HL-60 (cell line): Measurements from ENCODE around the gene RCOR3.

Experiments
- DNase-seq, 2 experiments: peaks; one replicate each; pipeline ENCODE4 v3.0.0-alpha.2; 2010 to 2020; ENCODE audit warnings: low read depth in 1 of 2, low spot score in 1 of 2
- H3K27ac ChIP-seq: fragments of 250-450 bp; sonication (Bioruptor Pico); replicated peaks from 2 replicates; pipeline ENCODE4 v1.5.1; 2020; ENCODE audit warnings: mild to moderate bottlenecking, moderate library complexity
- H3K27me3 ChIP-seq: fragments of 250-450 bp; sonication (Bioruptor Pico); 2 replicates; pipeline ENCODE4 v1.5.1; 2021; ENCODE audit warnings: mild to moderate bottlenecking, moderate library complexity; ENCODE audit not compliant: insufficient read depth, poor library complexity, severe bottlenecking
- H3K4me3 ChIP-seq: replicated peaks from 2 replicates; pipeline ENCODE4 v1.5.1; 2011; ENCODE audit warnings: mild to moderate bottlenecking, control low read depth, low read length; ENCODE audit not compliant: insufficient read depth
- GABPA ChIP-seq: IDR thresholded peaks from 2 replicates; pipeline ENCODE4 v1.6.1; 2012; ENCODE audit warnings: low read depth
- POLR2AphosphoS5 ChIP-seq: IDR thresholded peaks from 2 replicates; pipeline ENCODE4 v1.6.1; 2012; ENCODE audit warnings: low read depth
- SPI1 ChIP-seq: IDR thresholded peaks from 2 replicates; pipeline ENCODE4 v1.6.1; 2012; ENCODE audit warnings: low read depth, mild to moderate bottlenecking, borderline replicate concordance
- TF ChIP-seq, protein P1 (sequence below): IDR thresholded peaks from one replicate; pipeline ENCODE4 v1.5.1; 2011; ENCODE audit warnings: low read length, control low read depth, inconsistent platforms; ENCODE audit not compliant: insufficient read depth
- TF ChIP-seq, protein P2 (sequence below): IDR thresholded peaks from 2 replicates; pipeline ENCODE4 v1.6.1; 2012; ENCODE audit warnings: low read depth; ENCODE audit not compliant: insufficient replicate concordance

RCOR3 gene

DNA sequence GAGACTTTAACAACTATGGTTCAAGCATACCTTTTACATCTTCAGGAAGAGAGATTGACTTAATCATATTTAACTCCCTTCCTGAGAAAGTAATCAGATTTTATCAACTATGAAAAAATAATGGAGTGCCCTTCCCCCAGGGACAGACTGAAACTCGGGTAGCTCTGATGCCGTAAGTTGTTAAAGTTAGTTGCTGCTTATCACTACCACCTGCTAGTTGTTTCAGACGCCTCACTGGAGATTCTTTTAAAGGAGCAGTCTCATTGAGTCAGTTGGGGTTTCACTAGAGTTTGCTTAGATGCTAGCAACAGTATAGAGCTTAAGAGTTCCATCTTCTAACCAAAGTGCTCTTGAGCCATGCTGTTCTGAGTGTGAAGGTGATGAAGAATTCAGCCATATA is 50.5 kb downstream of the RCOR3 start:
- no peaks in the 10 kb centered on the region for H3K27me3 ChIP-seq
- TF ChIP-seq, protein P1, sequence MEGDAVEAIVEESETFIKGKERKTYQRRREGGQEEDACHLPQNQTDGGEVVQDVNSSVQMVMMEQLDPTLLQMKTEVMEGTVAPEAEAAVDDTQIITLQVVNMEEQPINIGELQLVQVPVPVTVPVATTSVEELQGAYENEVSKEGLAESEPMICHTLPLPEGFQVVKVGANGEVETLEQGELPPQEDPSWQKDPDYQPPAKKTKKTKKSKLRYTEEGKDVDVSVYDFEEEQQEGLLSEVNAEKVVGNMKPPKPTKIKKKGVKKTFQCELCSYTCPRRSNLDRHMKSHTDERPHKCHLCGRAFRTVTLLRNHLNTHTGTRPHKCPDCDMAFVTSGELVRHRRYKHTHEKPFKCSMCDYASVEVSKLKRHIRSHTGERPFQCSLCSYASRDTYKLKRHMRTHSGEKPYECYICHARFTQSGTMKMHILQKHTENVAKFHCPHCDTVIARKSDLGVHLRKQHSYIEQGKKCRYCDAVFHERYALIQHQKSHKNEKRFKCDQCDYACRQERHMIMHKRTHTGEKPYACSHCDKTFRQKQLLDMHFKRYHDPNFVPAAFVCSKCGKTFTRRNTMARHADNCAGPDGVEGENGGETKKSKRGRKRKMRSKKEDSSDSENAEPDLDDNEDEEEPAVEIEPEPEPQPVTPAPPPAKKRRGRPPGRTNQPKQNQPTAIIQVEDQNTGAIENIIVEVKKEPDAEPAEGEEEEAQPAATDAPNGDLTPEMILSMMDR = no peak
- TF ChIP-seq, protein P2, sequence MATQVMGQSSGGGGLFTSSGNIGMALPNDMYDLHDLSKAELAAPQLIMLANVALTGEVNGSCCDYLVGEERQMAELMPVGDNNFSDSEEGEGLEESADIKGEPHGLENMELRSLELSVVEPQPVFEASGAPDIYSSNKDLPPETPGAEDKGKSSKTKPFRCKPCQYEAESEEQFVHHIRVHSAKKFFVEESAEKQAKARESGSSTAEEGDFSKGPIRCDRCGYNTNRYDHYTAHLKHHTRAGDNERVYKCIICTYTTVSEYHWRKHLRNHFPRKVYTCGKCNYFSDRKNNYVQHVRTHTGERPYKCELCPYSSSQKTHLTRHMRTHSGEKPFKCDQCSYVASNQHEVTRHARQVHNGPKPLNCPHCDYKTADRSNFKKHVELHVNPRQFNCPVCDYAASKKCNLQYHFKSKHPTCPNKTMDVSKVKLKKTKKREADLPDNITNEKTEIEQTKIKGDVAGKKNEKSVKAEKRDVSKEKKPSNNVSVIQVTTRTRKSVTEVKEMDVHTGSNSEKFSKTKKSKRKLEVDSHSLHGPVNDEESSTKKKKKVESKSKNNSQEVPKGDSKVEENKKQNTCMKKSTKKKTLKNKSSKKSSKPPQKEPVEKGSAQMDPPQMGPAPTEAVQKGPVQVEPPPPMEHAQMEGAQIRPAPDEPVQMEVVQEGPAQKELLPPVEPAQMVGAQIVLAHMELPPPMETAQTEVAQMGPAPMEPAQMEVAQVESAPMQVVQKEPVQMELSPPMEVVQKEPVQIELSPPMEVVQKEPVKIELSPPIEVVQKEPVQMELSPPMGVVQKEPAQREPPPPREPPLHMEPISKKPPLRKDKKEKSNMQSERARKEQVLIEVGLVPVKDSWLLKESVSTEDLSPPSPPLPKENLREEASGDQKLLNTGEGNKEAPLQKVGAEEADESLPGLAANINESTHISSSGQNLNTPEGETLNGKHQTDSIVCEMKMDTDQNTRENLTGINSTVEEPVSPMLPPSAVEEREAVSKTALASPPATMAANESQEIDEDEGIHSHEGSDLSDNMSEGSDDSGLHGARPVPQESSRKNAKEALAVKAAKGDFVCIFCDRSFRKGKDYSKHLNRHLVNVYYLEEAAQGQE = no peak
- no peak for TF ChIP-seq GABPA
- no peak for TF ChIP-seq SPI1
- no peak for TF ChIP-seq POLR2AphosphoS5
- no peak overlapping the region for H3K4me3 ChIP-seq
- H3K27ac ChIP-seq = no peak overlapping the region
- DNase-seq = no peak

DNA sequence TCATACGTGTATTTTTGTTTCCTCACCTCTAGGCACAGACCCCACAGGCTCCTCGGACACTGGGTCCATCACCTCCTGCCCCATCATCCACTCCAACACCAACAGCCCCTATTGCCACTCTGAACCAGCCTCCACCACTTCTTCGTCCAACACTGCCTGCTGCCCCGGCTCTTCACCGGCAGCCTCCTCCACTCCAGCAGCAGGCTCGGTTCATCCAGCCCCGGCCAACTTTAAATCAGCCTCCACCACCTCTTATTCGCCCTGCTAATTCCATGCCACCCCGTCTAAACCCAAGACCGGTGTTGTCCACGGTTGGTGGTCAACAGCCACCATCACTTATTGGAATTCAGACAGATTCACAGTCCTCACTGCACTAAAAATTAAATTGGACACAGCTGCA is 54.2 kb downstream of the RCOR3 start:
- no peak for DNase-seq
- no peaks in the 10 kb centered on the region for H3K27me3 ChIP-seq
- no peak for TF ChIP-seq SPI1
- TF ChIP-seq, protein P2 = no peak
- no peak for TF ChIP-seq GABPA
- no peak for TF ChIP-seq POLR2AphosphoS5
- TF ChIP-seq, protein P1 = no peak

DNA sequence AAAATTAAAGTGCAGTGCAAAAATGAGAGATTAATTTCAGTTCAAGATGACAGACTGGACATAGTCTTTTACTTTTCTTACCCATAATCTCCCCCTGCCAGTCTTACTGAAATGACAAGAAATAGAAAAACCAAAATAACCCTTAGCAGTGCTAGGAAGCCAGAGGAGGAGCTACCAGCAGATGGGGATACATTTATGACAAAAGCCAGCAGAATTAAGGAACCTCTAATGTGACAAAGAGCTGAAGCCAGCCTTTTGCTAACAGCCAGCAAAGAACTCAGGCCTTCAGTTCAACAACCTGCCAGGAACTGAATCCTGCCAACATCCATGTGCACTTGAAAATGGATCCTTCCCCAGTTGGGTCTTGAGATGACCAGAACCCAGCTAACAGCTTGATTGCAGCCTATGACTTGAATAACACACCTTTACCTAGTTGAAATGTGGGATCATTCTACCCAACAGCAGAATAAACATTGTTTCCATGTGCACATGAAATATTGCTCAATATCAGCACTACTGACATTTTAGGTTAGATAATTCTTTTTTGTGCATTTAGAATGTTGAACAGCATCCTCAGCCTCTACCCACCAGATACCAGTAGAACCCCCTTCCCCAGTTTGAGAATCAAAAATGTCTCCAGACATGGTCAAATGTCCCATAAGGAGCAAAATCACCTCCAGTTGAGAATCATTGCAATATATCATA is 59.6 kb downstream of the RCOR3 start:
- peak in 1 of 2 experiments; percentile 21 for DNase-seq
- Histone ChIP-seq H3K4me3 (no peak overlapping the region), H3K27me3 (no peaks in the 10 kb centered on the region), H3K27ac (no peak overlapping the region)
- TF ChIP-seq GABPA (no peak), SPI1 (no peak), POLR2AphosphoS5 (no peak)
- TF ChIP-seq, protein P1 = no peak
- TF ChIP-seq, protein P2 = no peak

More for the DNA sequence above, 54.2 kb downstream of the RCOR3 start:
- no peak overlapping the region for H3K27ac ChIP-seq
- no peak overlapping the region for H3K4me3 ChIP-seq
